ENCODE data around the gene PRKAG1. TPM values are rescaled to one million over a fixed set of nuclear protein-coding genes. Genes with fewer than 3 reads are reported as not detected.

The PRKAG1 gene
- total RNA-seq, 4 donors from 2014 or later: 34.7 to 46.6 (median 39.6) TPM

DNA sequence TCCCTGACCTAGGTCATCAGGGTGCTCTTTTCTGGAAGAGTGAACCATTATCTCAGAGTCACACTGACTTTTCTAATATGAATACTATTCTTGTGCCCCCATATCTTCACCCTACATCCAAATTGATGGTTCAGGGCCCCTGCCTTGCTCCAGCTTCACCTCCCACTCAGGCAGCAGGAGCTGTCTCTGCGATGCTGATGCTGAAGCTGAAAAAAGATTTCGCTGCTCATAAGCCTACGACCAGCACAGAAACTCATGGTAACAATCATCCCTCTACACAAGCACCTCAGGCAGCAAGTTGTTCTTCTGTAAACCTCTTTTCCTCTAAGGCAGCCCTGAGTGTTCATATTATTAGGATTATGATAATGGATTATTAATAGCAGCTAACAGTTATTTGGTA, 64.5 kb downstream of the PRKAG1 start:
- H3K36me3 ChIP-seq: no peaks in the 10 kb centered on the region
- H3K9me3 ChIP-seq: no peaks in the 10 kb centered on the region
- no peak overlapping the region for H3K27ac ChIP-seq
- H3K4me1 ChIP-seq: no peaks in the 10 kb centered on the region
- no peaks in the 10 kb centered on the region for H3K27me3 ChIP-seq
- intact Hi-C loops (cut with DNase I; ENCODE audit: low total_unique reads): no loop called here
- TF ChIP-seq POLR2A (IDR thresholded peaks at IDR 0.05): no peak
- TF ChIP-seq, protein P1, sequence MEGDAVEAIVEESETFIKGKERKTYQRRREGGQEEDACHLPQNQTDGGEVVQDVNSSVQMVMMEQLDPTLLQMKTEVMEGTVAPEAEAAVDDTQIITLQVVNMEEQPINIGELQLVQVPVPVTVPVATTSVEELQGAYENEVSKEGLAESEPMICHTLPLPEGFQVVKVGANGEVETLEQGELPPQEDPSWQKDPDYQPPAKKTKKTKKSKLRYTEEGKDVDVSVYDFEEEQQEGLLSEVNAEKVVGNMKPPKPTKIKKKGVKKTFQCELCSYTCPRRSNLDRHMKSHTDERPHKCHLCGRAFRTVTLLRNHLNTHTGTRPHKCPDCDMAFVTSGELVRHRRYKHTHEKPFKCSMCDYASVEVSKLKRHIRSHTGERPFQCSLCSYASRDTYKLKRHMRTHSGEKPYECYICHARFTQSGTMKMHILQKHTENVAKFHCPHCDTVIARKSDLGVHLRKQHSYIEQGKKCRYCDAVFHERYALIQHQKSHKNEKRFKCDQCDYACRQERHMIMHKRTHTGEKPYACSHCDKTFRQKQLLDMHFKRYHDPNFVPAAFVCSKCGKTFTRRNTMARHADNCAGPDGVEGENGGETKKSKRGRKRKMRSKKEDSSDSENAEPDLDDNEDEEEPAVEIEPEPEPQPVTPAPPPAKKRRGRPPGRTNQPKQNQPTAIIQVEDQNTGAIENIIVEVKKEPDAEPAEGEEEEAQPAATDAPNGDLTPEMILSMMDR (IDR thresholded peaks at IDR 0.05): no peak
- no peak overlapping the region for H3K4me3 ChIP-seq
- DNase-seq: no peak

DNA sequence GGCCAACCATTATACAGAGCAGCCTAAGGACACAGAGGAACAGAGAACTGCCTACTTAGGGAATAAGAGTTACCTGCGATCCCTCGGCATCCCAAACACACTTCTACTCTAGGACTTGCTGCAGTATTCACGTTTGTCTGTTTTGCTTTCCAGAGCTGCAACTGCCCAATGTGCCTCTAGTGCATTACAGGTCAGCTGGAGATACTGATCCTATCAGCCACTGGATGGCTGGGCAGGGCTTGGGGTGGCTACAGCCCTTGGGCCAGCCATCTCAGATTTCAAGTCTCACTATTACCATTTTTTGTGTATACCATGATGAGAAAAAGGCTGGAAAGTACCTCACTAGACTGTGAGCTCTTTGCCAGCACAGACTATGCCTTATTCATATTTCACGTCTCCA, 65.9 kb downstream of the PRKAG1 start:
- H3K4me3 ChIP-seq: no peak overlapping the region
- H3K27me3 ChIP-seq: no peaks in the 10 kb centered on the region
- no peaks in the 10 kb centered on the region for H3K36me3 ChIP-seq
- intact Hi-C loops (cut with DNase I; ENCODE audit: low total_unique reads): no loop called here
- no peaks in the 10 kb centered on the region for H3K9me3 ChIP-seq
- DNase-seq: no peak
- H3K4me1 ChIP-seq: no peaks in the 10 kb centered on the region
- H3K27ac ChIP-seq: no peak overlapping the region
- TF ChIP-seq POLR2A (IDR thresholded peaks at IDR 0.05): no peak
- TF ChIP-seq, protein P1 (IDR thresholded peaks at IDR 0.05): no peak

Small RNAs within 50 kb of the gene (small RNA-seq; reads per million reads assigned to genes)
- gene RNU6-940P: not detected

Other genes with a start within 250 kb of the PRKAG1 start
- gene ADCY6, start 229.7 kb downstream of the PRKAG1 start, total RNA-seq: 10 to 100 TPM; 10.6 to 75.8 (median 55.0) TPM
- gene CACNB3, start 200.3 kb downstream of the PRKAG1 start, total RNA-seq: 10 to 100 TPM in 2 of 4 donors, 1 to 10 TPM in 2; 5.9 to 62.2 (median 22.7) TPM
- 100 to 1,000 TPM in 1 of 4 donors, 10 to 100 TPM in 3; 43.8 to 238 (median 81.8) TPM for gene DDX23, start 166.6 kb downstream of the PRKAG1 start, total RNA-seq
- 10 to 100 TPM in 1 of 4 donors, under 1 TPM in 1, not detected in 2; 0.88 to 22.1 TPM for gene RND1, start 152.9 kb downstream of the PRKAG1 start, total RNA-seq
- gene FKBP11, start 93.3 kb downstream of the PRKAG1 start, total RNA-seq: 10 to 100 TPM in 1 of 4 donors, 1 to 10 TPM in 3; 1.2 to 22.0 (median 5.5) TPM
- gene ARF3, start 61.3 kb downstream of the PRKAG1 start, total RNA-seq: 100 to 1,000 TPM in 1 of 4 donors, 10 to 100 TPM in 2, 1 to 10 TPM in 1; 6.9 to 117 (median 29.7) TPM
- under 1 TPM in 1 of 4 donors, not detected in 3; 0.35 TPM for gene WNT10B, start 47.0 kb downstream of the PRKAG1 start, total RNA-seq
- gene WNT1, start 40.5 kb downstream of the PRKAG1 start, total RNA-seq: not detected
- gene DDN, start 19.4 kb downstream of the PRKAG1 start, total RNA-seq: under 1 TPM in 1 of 4 donors, not detected in 3; 0.18 TPM
- 100 to 1,000 TPM in 1 of 4 donors, 10 to 100 TPM in 3; 22.3 to 138 (median 38.2) TPM for gene KMT2D, start 42.0 kb upstream of the PRKAG1 start, total RNA-seq
- gene RHEBL1, start 51.2 kb upstream of the PRKAG1 start, total RNA-seq: under 1 TPM in 1 of 4 donors, not detected in 3; 0.37 TPM
- gene DHH, start 76.0 kb upstream of the PRKAG1 start, total RNA-seq: 1 to 10 TPM in 2 of 4 donors, under 1 TPM in 1, not detected in 1; 0.26 to 1.7 (median 1.5) TPM
- gene LMBR1L, start 92.1 kb upstream of the PRKAG1 start, total RNA-seq: 100 to 1,000 TPM in 1 of 4 donors, 10 to 100 TPM in 3; 22.1 to 114 (median 43.2) TPM
- 100 to 1,000 TPM; 374 to 912 (median 498) TPM for gene TUBA1B, start 112.6 kb upstream of the PRKAG1 start, total RNA-seq
- gene TUBA1A, start 170.3 kb upstream of the PRKAG1 start, total RNA-seq: 100 to 1,000 TPM; 241 to 900 (median 352) TPM
- 10 to 100 TPM; 30.7 to 90.0 (median 74.6) TPM for gene TUBA1C, start 246.3 kb upstream of the PRKAG1 start, total RNA-seq